Breast epithelium (tissue), 3 donors: ENCODE measurements around the gene SIGLEC10.

Source experiments
- CTCF ChIP-seq, 3 donors: fragments of 450-650 bp; IDR thresholded peaks; one replicate each; pipeline ENCODE4 v1.5.1; 2016 to 2017; ENCODE audit warnings: antibody characterized with exemption in 3 of 3, mild to moderate bottlenecking in 3 of 3, moderate library complexity in 3 of 3
- POLR2A ChIP-seq: fragments of 450-650 bp; IDR thresholded peaks from one replicate; pipeline ENCODE4 v1.6.1; 2016; ENCODE audit warnings: antibody characterized with exemption, mild to moderate bottlenecking, moderate library complexity

GRCh38 chr19:51450730-51451307 is 33.4 kb upstream of the SIGLEC10 start:
- TF ChIP-seq POLR2A: no peak
- TF ChIP-seq CTCF (IDR thresholded peaks at IDR 0.05): no peak
